ENCODE results near the gene ITGA1.

DNA sequence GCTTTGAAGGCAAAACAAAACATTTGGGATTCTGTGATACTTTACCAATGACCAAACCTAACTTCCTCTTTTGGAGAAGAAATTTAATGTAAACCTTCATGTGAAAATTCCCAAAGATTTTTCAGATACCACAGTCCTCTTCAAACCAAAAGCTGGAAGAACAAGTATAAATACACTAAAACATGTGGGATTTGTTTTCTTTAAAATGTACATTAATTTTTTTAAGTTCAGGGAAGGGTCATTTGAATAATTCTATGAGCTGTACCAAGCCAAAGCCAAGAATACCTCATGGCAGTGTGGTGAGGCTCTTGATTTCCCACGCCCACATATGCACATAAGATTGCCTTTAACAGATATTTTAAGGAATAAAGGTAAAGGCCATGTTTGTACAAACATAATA is 28.4 kb upstream of the ITGA1 start:
- TF ChIP-seq CTCF (IDR thresholded peaks at IDR 0.05 in 4 of 5, conservative IDR thresholded peaks at IDR 0.05 in 1 of 5), result no peak
- TF ChIP-seq POLR2A (IDR thresholded peaks at IDR 0.05), result no peak
